ENCODE data around the gene LEF1. TPM values are rescaled to one million over a fixed set of nuclear protein-coding genes. Genes with fewer than 3 reads are reported as not detected.

The LEF1 gene
- total and polyA plus RNA-seq, 2 donors (not counting 1 experiment from before 2014, with no cell fraction given) = 2.4 to 5.1 TPM

GRCh38 chr4:108157655-108158054, 11.1 kb downstream of the LEF1 start:
- peaks cover 4 to 8% of the 10 kb centered on the region in 2 donors for H3K4me1 ChIP-seq (ENCODE audit: control insufficient read depth in 2 of 2, insufficient read depth in 2 of 2, low read length in 2 of 2)
- ChIA-PET CTCF (interaction anchor here (0.6 kb wide), 1 partner anchor 32 kb away, joined by 3 read pairs; no protein-coding TSS in a partner anchor), POLR2A (no interaction called here)
- no peak overlapping the region for H3K4me3 Mint-ChIP-seq
- H3K9me3 Mint-ChIP-seq (ENCODE audit: insufficient read depth) = no peaks in the 10 kb centered on the region
- H3K4me2 ChIP-seq (replicated peaks; ENCODE audit: low read depth, low read length, poor library complexity, severe bottlenecking) = no peak overlapping the region
- H3K4me1 Mint-ChIP-seq = peaks cover 5% of the 10 kb centered on the region
- no peak overlapping the region for H2AFZ ChIP-seq (ENCODE audit: insufficient read depth, low read depth, low read length, poor library complexity, severe bottlenecking)
- H3K9me3 ChIP-seq (ENCODE audit: control extremely low read depth in 1 of 3, control insufficient read depth in 2 of 3, insufficient read depth in 1 of 3, low read length in 2 of 3) = no peaks in the 10 kb centered on the region
- no peaks in the 10 kb centered on the region for H3K36me3 ChIP-seq (replicated peaks in 1 of 2; ENCODE audit: control extremely low read depth in 1 of 2, control insufficient read depth in 1 of 2, extremely low read depth in 1 of 2, insufficient read depth in 2 of 2, low read length in 1 of 2)
- H3K9ac ChIP-seq (ENCODE audit: low read length) = no peak overlapping the region
- H3K4me3 ChIP-seq (ENCODE audit: control extremely low read depth in 1 of 5, extremely low read depth in 1 of 5, insufficient read depth in 1 of 5, low read depth in 2 of 5, low read length in 4 of 5) = no peak overlapping the region
- H3K79me2 ChIP-seq (ENCODE audit: control insufficient read depth, insufficient read depth, low read length) = no peaks in the 10 kb centered on the region
- intact Hi-C loops (cut with micrococcal nuclease) = no loop called here
- no CpG with 5 or more reads among the region's 2 CpGs for WGBS (ENCODE audit: insufficient coverage)
- peaks cover 20% of the 10 kb centered on the region for H3K27me3 Mint-ChIP-seq
- H3K27ac Mint-ChIP-seq = no peak overlapping the region
- ATAC-seq (ENCODE audit: low read depth) (no peak), DNase-seq (no peak)
- H4K20me1 ChIP-seq (ENCODE audit: control insufficient read depth, insufficient read depth, low read length, poor library complexity, severe bottlenecking) = no peaks in the 10 kb centered on the region
- no peak overlapping the region for H3K27ac ChIP-seq (ENCODE audit: low read length in 2 of 2)
- TF ChIP-seq, protein P1, sequence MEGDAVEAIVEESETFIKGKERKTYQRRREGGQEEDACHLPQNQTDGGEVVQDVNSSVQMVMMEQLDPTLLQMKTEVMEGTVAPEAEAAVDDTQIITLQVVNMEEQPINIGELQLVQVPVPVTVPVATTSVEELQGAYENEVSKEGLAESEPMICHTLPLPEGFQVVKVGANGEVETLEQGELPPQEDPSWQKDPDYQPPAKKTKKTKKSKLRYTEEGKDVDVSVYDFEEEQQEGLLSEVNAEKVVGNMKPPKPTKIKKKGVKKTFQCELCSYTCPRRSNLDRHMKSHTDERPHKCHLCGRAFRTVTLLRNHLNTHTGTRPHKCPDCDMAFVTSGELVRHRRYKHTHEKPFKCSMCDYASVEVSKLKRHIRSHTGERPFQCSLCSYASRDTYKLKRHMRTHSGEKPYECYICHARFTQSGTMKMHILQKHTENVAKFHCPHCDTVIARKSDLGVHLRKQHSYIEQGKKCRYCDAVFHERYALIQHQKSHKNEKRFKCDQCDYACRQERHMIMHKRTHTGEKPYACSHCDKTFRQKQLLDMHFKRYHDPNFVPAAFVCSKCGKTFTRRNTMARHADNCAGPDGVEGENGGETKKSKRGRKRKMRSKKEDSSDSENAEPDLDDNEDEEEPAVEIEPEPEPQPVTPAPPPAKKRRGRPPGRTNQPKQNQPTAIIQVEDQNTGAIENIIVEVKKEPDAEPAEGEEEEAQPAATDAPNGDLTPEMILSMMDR (IDR thresholded peaks at IDR 0.05) = no peak
- TF ChIP-seq EZH2 (IDR thresholded peaks at IDR 0.05; ENCODE audit: borderline replicate concordance, insufficient read depth, low read depth, low read length, poor library complexity, severe bottlenecking) = no peak
- peaks cover 0 to 4% (median 0%) of the 10 kb centered on the region in 4 experiments for H3K27me3 ChIP-seq (replicated peaks in 1 of 4; ENCODE audit: control extremely low read depth in 1 of 4, control insufficient read depth in 3 of 4, insufficient read depth in 4 of 4, low read length in 3 of 4)

DNA sequence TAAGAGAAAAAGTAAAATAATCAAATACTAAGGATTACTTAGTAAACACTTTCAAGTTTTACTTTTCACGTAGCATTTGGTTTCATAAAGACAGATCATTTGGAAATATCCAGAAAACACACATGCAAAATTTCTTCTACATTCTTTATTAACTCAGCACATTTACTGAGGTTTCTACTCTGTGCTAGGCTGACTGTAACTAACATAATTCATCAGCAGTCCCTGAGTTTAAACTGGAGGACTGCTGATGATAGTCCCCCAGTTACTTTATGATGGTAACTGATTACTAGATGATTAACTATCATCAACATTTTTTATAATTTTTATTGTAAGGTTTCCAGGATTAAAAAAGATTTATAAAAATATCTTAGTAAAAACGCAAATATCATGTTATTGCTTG, 12.3 kb downstream of the LEF1 start:
- DNase-seq (no peak), ATAC-seq (ENCODE audit: low read depth) (no peak)
- H3K4me1 ChIP-seq (ENCODE audit: control insufficient read depth in 2 of 2, insufficient read depth in 2 of 2, low read length in 2 of 2) = peaks cover 4 to 8% of the 10 kb centered on the region in 2 donors
- peaks cover 20% of the 10 kb centered on the region for H3K27me3 Mint-ChIP-seq
- H3K4me2 ChIP-seq (replicated peaks; ENCODE audit: low read depth, low read length, poor library complexity, severe bottlenecking) = no peak overlapping the region
- H3K27me3 ChIP-seq (replicated peaks in 1 of 4; ENCODE audit: control extremely low read depth in 1 of 4, control insufficient read depth in 3 of 4, insufficient read depth in 4 of 4, low read length in 3 of 4) = peaks cover 0 to 4% (median 0%) of the 10 kb centered on the region in 4 experiments
- intact Hi-C loops (cut with micrococcal nuclease) = no loop called here
- no peaks in the 10 kb centered on the region for H3K36me3 ChIP-seq (replicated peaks in 1 of 2; ENCODE audit: control extremely low read depth in 1 of 2, control insufficient read depth in 1 of 2, extremely low read depth in 1 of 2, insufficient read depth in 2 of 2, low read length in 1 of 2)
- H3K27ac ChIP-seq (ENCODE audit: low read length in 2 of 2) = no peak overlapping the region
- H3K79me2 ChIP-seq (ENCODE audit: control insufficient read depth, insufficient read depth, low read length) = no peaks in the 10 kb centered on the region
- CTCF ChIA-PET = no interaction called here
- H3K9ac ChIP-seq (ENCODE audit: low read length) = no peak overlapping the region
- WGBS (ENCODE audit: insufficient coverage) = 60% methylated on average over 1 of the region's 2 CpGs
- H3K27ac Mint-ChIP-seq = no peak overlapping the region
- H3K4me3 Mint-ChIP-seq = no peak overlapping the region
- no peaks in the 10 kb centered on the region for H3K9me3 ChIP-seq (ENCODE audit: control extremely low read depth in 1 of 3, control insufficient read depth in 2 of 3, insufficient read depth in 1 of 3, low read length in 2 of 3)
- peaks cover 5% of the 10 kb centered on the region for H3K4me1 Mint-ChIP-seq
- no peaks in the 10 kb centered on the region for H3K9me3 Mint-ChIP-seq (ENCODE audit: insufficient read depth)
- no peaks in the 10 kb centered on the region for H4K20me1 ChIP-seq (ENCODE audit: control insufficient read depth, insufficient read depth, low read length, poor library complexity, severe bottlenecking)
- POLR2A ChIA-PET = no interaction called here
- TF ChIP-seq, protein P1 (IDR thresholded peaks at IDR 0.05) = no peak
- no peak overlapping the region for H2AFZ ChIP-seq (ENCODE audit: insufficient read depth, low read depth, low read length, poor library complexity, severe bottlenecking)
- no peak overlapping the region for H3K4me3 ChIP-seq (ENCODE audit: control extremely low read depth in 1 of 5, extremely low read depth in 1 of 5, insufficient read depth in 1 of 5, low read depth in 2 of 5, low read length in 4 of 5)

Data from B cell (primary cell).